Measurements from ENCODE around the gene SYT11. TPM values are rescaled to one million over a fixed set of nuclear protein-coding genes. Genes with fewer than 3 reads are reported as not detected.
A peak's percentile ranks its signal among the peaks of the same experiment; 100 is the strongest.
"Not testable (repeated sequence)": the region's sequence is repeated elsewhere in the genome, so short reads cannot be mapped to it uniquely, and the experiment has no call there.

Gene SYT11
- total RNA-seq, 1 donor from 2014 or later: 22.3 TPM

DNA sequence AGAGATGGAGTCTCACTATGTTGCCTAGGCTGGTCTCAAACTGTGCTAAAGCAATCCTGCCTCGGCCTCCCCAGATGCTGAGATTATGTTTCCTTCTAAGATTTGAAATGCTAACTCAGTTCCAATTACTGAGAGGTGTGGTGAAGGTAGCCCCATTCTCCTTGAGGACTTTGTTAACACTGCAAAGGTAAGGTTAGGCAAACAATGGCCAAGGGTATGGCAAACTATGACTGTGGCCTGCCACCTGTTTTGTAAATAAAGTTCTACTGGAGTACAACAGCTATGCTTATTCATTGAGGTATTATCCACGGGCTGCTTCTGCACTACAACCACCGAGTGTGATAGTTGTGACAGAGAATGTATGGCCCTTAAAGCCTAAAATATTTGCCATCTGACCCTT lies 61.4 kb downstream of the SYT11 start:
- no peak overlapping the region for H3K27ac Mint-ChIP-seq (ENCODE audit: unreplicated experiment)
- H3K9me3 Mint-ChIP-seq (ENCODE audit: unreplicated experiment): no peaks in the 10 kb centered on the region
- H3K4me3 Mint-ChIP-seq (ENCODE audit: unreplicated experiment): no peak overlapping the region
- Histone ChIP-seq H4K20me1 (ENCODE audit: insufficient read depth, low read length) (peaks cover 57% of the 10 kb centered on the region), H3K36me3 (ENCODE audit: insufficient read depth, low read length) (peaks cover 81% of the 10 kb centered on the region), H3K9ac (ENCODE audit: low read length) (no peak overlapping the region), H2AFZ (ENCODE audit: low read depth, low read length) (no peak overlapping the region), H3K4me2 (ENCODE audit: low read length) (no peak overlapping the region), H3K4me1 (ENCODE audit: insufficient read depth, low read length) (no peaks in the 10 kb centered on the region), H3K9me3 (ENCODE audit: insufficient read depth, low read depth, low read length) (no peaks in the 10 kb centered on the region), H3K4me3 (ENCODE audit: insufficient read depth, low read depth, low read length) (no peak overlapping the region), H3K79me2 (ENCODE audit: insufficient read depth, low read length) (peaks cover 56% of the 10 kb centered on the region), H3K27me3 (ENCODE audit: insufficient read depth, low read length) (no peaks in the 10 kb centered on the region), H3K27ac (ENCODE audit: low read depth, low read length) (no peak overlapping the region)
- TF ChIP-seq, protein P1, sequence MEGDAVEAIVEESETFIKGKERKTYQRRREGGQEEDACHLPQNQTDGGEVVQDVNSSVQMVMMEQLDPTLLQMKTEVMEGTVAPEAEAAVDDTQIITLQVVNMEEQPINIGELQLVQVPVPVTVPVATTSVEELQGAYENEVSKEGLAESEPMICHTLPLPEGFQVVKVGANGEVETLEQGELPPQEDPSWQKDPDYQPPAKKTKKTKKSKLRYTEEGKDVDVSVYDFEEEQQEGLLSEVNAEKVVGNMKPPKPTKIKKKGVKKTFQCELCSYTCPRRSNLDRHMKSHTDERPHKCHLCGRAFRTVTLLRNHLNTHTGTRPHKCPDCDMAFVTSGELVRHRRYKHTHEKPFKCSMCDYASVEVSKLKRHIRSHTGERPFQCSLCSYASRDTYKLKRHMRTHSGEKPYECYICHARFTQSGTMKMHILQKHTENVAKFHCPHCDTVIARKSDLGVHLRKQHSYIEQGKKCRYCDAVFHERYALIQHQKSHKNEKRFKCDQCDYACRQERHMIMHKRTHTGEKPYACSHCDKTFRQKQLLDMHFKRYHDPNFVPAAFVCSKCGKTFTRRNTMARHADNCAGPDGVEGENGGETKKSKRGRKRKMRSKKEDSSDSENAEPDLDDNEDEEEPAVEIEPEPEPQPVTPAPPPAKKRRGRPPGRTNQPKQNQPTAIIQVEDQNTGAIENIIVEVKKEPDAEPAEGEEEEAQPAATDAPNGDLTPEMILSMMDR (IDR thresholded peaks at IDR 0.05; ENCODE audit: insufficient read depth, low read depth, low read length): no peak
- TF ChIP-seq EZH2 (IDR thresholded peaks at IDR 0.05; ENCODE audit: insufficient read depth, low read length): no peak
- DNase-seq (ENCODE audit: low read depth) (no peak), FAIRE-seq (no peak)
- H3K36me3 Mint-ChIP-seq (ENCODE audit: low read depth, unreplicated experiment): peaks cover 21% of the 10 kb centered on the region
- no peaks in the 10 kb centered on the region for H3K27me3 Mint-ChIP-seq (ENCODE audit: low read depth, unreplicated experiment)
- peaks cover 7% of the 10 kb centered on the region for H3K4me1 Mint-ChIP-seq (ENCODE audit: low read depth, unreplicated experiment)

DNA sequence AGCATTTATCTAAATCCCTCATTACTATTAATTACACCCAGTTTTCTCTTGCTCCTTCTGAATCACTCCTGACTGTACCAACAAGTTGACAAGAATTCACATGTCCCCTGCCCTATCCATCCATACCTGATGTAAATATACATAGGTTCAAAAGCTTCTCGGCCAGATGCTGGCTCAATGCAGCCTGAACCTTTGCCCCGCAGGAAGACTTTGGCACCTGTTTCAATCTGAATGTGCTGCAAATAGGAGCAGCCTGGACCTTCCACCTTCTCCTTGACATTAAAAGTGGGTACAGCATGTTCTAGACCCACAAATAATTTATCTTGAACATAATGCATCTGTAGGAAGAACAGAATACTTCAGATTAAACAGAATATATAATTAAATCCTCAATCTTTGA lies 66.1 kb downstream of the SYT11 start:
- Histone ChIP-seq H3K79me2 (ENCODE audit: insufficient read depth, low read length) (peaks cover 76% of the 10 kb centered on the region), H3K27ac (ENCODE audit: low read depth, low read length) (no peak overlapping the region), H3K4me2 (ENCODE audit: low read length) (no peak overlapping the region), H3K36me3 (ENCODE audit: insufficient read depth, low read length) (peaks cover 81% of the 10 kb centered on the region), H4K20me1 (ENCODE audit: insufficient read depth, low read length) (peaks cover 75% of the 10 kb centered on the region), H2AFZ (ENCODE audit: low read depth, low read length) (no peak overlapping the region), H3K27me3 (ENCODE audit: insufficient read depth, low read length) (no peaks in the 10 kb centered on the region), H3K9ac (ENCODE audit: low read length) (no peak overlapping the region), H3K4me3 (ENCODE audit: insufficient read depth, low read depth, low read length) (no peak overlapping the region), H3K9me3 (ENCODE audit: insufficient read depth, low read depth, low read length) (no peaks in the 10 kb centered on the region), H3K4me1 (ENCODE audit: insufficient read depth, low read length) (peaks cover 10% of the 10 kb centered on the region)
- no peak for FAIRE-seq
- TF ChIP-seq, protein P1 (IDR thresholded peaks at IDR 0.05; ENCODE audit: insufficient read depth, low read depth, low read length): no peak
- no peak for TF ChIP-seq EZH2 (IDR thresholded peaks at IDR 0.05; ENCODE audit: insufficient read depth, low read length)
- Mint-ChIP-seq H3K27ac (ENCODE audit: unreplicated experiment) (peak overlapping the region; percentile 4), H3K4me3 (ENCODE audit: unreplicated experiment) (no peak overlapping the region), H3K36me3 (ENCODE audit: low read depth, unreplicated experiment) (peaks cover 29% of the 10 kb centered on the region), H3K4me1 (ENCODE audit: low read depth, unreplicated experiment) (peaks cover 3% of the 10 kb centered on the region), H3K27me3 (ENCODE audit: low read depth, unreplicated experiment) (no peaks in the 10 kb centered on the region), H3K9me3 (ENCODE audit: unreplicated experiment) (no peaks in the 10 kb centered on the region)
- DNase-seq (ENCODE audit: low read depth): no peak

DNA sequence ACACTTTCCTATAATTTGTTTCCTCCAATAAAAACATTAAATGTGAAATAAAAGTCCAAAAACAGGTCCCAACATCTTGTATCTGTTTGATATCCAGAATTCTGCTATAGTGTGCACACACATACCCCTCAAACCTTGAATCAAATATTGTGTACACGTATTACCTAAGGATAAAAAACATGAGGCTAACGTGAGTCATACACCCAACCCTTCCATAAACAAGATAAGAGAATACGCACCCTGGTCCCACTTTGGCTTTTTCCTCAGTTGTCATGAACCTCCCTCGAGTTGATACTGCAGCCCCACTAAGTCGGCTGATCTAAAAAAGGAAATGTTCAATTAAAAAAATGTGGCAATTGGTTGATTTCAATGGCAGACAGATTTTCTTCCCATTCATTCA lies 69.7 kb downstream of the SYT11 start:
- H3K9me3 ChIP-seq (ENCODE audit: insufficient read depth, low read depth, low read length): no peaks in the 10 kb centered on the region
- peak overlapping the region; percentile 18 for H3K9ac ChIP-seq (ENCODE audit: low read length)
- no peak for FAIRE-seq
- Mint-ChIP-seq H3K27me3 (ENCODE audit: low read depth, unreplicated experiment) (no peaks in the 10 kb centered on the region), H3K4me3 (ENCODE audit: unreplicated experiment) (no peak overlapping the region), H3K4me1 (ENCODE audit: low read depth, unreplicated experiment) (peaks cover 18% of the 10 kb centered on the region), H3K9me3 (ENCODE audit: unreplicated experiment) (no peaks in the 10 kb centered on the region), H3K36me3 (ENCODE audit: low read depth, unreplicated experiment) (peaks cover 14% of the 10 kb centered on the region), H3K27ac (ENCODE audit: unreplicated experiment) (no peak overlapping the region)
- no peak overlapping the region for H3K4me3 ChIP-seq (ENCODE audit: insufficient read depth, low read depth, low read length)
- no peaks in the 10 kb centered on the region for H3K27me3 ChIP-seq (ENCODE audit: insufficient read depth, low read length)
- H3K36me3 ChIP-seq (ENCODE audit: insufficient read depth, low read length): peaks cover 66% of the 10 kb centered on the region
- H3K4me1 ChIP-seq (ENCODE audit: insufficient read depth, low read length): peaks cover 36% of the 10 kb centered on the region
- DNase-seq (ENCODE audit: low read depth): peak; percentile 37
- no peak overlapping the region for H2AFZ ChIP-seq (ENCODE audit: low read depth, low read length)
- no peak for TF ChIP-seq EZH2 (IDR thresholded peaks at IDR 0.05; ENCODE audit: insufficient read depth, low read length)
- TF ChIP-seq, protein P1 (IDR thresholded peaks at IDR 0.05; ENCODE audit: insufficient read depth, low read depth, low read length): no peak
- H3K27ac ChIP-seq (ENCODE audit: low read depth, low read length): peak overlapping the region; percentile 35
- peaks cover 74% of the 10 kb centered on the region for H4K20me1 ChIP-seq (ENCODE audit: insufficient read depth, low read length)
- peak overlapping the region; percentile 49 for H3K4me2 ChIP-seq (ENCODE audit: low read length)
- peaks cover 82% of the 10 kb centered on the region for H3K79me2 ChIP-seq (ENCODE audit: insufficient read depth, low read length)

DNA sequence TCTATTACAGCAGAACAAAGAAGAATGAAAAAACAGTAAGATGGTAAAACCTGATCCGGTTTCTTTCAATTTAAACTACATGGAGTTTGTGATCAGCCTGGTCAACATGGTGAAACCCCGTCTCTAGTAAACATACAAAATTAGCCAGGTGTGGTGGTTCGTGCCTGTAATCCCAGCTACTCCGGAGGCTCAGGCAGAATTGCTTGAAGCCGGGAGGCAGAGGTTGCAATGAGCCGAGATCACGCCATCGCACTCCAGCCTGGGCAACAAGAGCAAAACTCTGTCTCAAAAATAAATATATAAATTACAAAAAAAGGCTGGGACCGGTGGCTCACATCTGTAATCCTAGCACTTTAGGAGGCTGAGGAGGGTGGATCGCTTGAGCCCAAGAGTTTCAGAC lies 71.4 kb downstream of the SYT11 start:
- H3K27me3 ChIP-seq (ENCODE audit: insufficient read depth, low read length); H3K27ac ChIP-seq (ENCODE audit: low read depth, low read length); H3K9me3 Mint-ChIP-seq (ENCODE audit: unreplicated experiment); FAIRE-seq; H2AFZ ChIP-seq (ENCODE audit: low read depth, low read length); H3K9me3 ChIP-seq (ENCODE audit: insufficient read depth, low read depth, low read length); H3K27me3 Mint-ChIP-seq (ENCODE audit: low read depth, unreplicated experiment); DNase-seq (ENCODE audit: low read depth): not testable (repeated sequence)
- Histone ChIP-seq H3K4me1 (ENCODE audit: insufficient read depth, low read length) (peaks cover 36% of the 10 kb centered on the region), H3K4me3 (ENCODE audit: insufficient read depth, low read depth, low read length) (peak overlapping the region; percentile 80), H3K36me3 (ENCODE audit: insufficient read depth, low read length) (peaks cover 52% of the 10 kb centered on the region), H4K20me1 (ENCODE audit: insufficient read depth, low read length) (peaks cover 65% of the 10 kb centered on the region), H3K4me2 (ENCODE audit: low read length) (peak overlapping the region; percentile 86), H3K9ac (ENCODE audit: low read length) (peak overlapping the region; percentile 45), H3K79me2 (ENCODE audit: insufficient read depth, low read length) (peaks cover 81% of the 10 kb centered on the region)
- Mint-ChIP-seq H3K4me3 (ENCODE audit: unreplicated experiment) (peak overlapping the region; percentile 74), H3K36me3 (ENCODE audit: low read depth, unreplicated experiment) (peaks cover 11% of the 10 kb centered on the region), H3K4me1 (ENCODE audit: low read depth, unreplicated experiment) (peaks cover 18% of the 10 kb centered on the region), H3K27ac (ENCODE audit: unreplicated experiment) (peak overlapping the region; percentile 62)

All from astrocyte (in vitro differentiated cells and primary cell).